HG02981 (cell line): ENCODE measurements around the gene AHR.

ENCODE experiments used
- ATAC-seq: cut with Tn5 transposase; IDR thresholded peaks from one replicate; pipeline ENCODE4 v1.9.1; 2021; ENCODE audit warnings: mild to moderate bottlenecking, moderate library complexity; ENCODE audit not compliant: unreplicated experiment

Gene AHR

GRCh38 chr7:17298102-17298839, at the start of gene AHR:
Gene AHR (plus strand): TSS chr7:17298652. CDS start chr7:17299265, 613 bp downstream.
- ATAC-seq, result peak; percentile 55

- ATAC-seq, result no peak
Observed at GRCh38 chr7:17253885-17254284, 44.6 kb upstream of the AHR start.

GRCh38 chr7:17255926-17256325, 42.5 kb upstream of the AHR start:
- no peak for ATAC-seq

GRCh38 chr7:17256375-17256774, 42.1 kb upstream of the AHR start:
- ATAC-seq, result no peak

DNA sequence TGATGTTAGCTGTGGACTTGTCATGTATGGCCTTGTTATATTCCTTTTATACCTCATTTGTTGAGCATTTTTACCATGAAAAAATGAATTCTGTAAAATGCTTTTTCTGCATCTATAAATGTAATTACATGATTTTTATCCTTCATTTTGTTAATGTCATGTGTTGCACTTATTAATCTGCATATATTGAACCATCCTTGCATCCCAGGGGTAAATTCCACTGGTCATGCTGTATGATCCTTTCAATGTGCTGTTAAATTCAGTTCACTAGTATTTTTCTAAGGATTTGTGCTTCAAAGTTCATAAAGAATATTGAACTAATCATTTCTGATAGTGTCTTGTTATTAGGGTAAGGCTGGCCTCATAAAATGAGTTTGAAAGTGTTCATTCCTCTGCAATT, 31.9 kb upstream of the AHR start:
- no peak for ATAC-seq

DNA sequence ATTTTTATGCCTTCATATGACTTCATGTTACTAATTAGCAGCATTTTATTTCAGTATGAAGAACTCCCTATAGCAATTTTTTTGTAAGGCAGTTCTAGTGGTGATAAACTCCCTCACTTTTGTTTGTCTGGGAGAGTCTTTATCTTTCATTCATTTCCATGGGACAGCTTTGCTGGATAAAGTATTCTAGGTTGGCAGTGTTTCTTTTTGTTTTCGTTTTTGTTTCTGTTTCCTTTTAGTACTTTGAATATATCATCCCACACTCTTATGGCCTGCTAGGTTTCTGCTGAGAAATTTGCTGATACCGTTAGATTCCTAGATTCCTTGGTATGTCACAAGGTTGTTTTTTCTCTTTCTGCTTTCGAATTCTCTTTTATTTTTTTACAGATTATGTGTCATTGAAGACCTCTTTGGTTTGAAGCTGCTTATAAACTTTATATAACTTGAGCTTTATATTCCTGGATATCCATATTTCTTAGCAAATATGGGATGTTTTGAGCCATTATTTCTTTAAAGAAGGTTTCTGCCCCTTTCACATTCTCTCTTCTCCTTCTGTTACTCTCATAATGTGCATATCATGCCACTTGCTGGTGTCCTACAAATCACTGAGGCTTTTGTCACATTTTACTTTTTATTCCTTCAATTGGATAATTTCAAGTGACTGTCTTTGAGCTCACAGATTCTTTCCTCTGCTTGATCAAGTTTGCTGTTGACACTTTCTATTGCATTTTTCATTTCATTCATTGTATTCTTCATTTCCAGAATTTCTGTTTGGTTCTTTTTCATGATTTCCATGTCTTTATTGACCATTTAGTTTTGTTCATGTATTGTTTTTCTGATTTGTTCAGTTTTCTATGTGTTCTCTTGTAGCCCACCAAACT, 28.9 kb upstream of the AHR start:
- ATAC-seq, result no peak

GRCh38 chr7:17274551-17275245, 23.8 kb upstream of the AHR start:
- no peak for ATAC-seq

- ATAC-seq, result no peak
Observed at GRCh38 chr7:17275749-17276671, 22.4 kb upstream of the AHR start.

DNA sequence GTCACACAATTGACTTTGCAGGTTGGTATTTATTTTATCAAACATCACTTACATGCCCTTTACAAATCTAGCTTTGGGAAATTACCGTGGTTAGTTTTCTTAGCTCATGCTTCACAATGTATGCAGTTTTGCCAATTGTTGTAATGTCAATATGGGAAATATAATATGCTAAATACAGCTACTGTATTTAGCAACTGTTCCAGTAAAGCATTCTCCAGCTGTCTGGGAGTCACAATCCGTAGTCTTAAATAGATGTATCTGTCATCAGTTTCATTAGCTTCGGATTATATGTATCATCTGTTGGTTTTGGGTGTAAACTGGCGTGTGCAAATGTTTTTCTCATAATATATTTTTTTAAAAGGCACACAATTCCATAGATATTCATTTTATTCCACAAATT, 19.4 kb upstream of the AHR start:
- no peak for ATAC-seq

GRCh38 chr7:17289074-17289645, 9.3 kb upstream of the AHR start:
- no peak for ATAC-seq

DNA sequence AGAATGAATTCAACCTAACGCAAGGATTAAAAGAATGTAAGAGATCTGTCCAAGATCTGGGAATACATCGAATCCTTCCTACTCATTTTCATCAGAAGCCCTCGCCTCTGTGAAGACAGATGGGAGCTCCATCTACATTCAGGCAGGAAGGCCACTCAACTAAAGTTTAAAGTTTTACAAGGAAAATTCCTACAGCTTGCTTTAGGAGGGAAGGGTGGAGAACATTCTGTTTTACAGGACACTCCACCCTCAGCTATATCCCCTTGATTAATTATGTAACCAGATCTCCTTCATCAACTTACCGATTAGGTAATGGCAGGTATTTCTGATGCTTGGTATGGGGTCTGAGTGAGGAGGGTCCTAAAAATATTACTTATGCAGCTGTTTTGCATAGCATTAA, 5.6 kb upstream of the AHR start:
- no peak for ATAC-seq

DNA sequence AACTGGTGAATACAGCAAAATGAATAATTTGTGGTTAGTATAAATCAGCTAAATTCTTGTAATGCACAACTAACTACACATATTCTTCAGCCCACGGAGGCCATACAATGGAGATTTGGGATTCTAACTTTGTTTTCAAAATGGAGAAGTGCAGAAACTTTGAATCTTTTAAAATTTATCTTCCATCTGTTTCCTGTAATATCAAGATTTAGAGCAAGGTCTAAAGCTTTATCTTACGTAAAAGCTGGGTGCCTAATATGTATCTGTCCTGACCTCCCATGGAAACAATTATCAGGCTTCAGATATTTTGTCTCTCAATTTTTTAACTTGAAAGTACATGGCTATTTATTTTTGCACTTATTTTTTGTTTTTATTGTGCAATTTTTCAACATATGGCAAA, 5.0 kb upstream of the AHR start:
- no peak for ATAC-seq

GRCh38 chr7:17297243-17297642, 1.2 kb upstream of the AHR start:
- ATAC-seq, result no peak

GRCh38 chr7:17298840-17299482, 509 bp downstream of the AHR start:
- ATAC-seq, result peak; percentile 25

DNA sequence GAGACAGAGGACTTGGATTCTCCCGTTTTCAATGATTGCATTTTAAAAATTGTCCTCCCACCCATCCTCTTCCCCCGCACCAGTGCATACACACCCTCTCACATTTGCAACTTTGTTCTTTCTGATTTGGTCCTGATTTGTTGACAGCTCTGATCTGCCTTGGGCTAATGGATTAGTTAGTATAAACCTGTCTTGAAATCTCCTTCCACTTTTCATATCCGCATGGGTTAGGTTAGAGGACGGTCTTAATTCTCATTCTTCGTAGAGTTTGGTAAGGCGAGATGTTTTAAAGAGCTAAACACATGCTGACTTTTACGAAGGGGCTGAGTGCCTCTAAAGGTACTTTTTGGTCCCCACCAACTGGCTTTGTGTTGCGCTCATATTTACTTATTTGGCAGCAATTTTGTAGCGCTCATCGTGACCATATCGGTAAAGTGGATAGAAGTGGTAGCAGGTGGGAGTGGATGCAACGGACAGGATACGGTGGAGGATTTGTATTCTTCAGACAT, 1.1 kb downstream of the AHR start:
- ATAC-seq, result peak; percentile 8

DNA sequence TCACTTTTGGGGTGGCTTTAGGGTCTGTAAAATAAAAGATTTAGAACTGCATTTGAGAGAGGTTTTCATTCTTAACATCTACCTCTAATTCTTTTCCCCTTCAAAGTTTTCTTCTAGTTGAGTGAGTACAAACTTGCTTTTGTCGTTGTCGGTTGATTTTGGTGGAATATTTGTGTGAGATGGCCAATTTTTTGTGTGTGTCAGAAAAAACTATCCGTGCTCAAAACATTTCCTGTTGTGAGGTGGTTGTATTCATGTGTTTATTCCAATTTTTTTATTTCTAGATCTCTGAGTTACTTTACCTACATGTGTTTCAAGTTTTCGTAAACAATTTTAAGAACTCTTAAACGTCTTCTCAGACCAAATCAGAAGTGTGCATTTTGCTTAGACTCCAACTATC, 1.6 kb downstream of the AHR start:
- no peak for ATAC-seq

DNA sequence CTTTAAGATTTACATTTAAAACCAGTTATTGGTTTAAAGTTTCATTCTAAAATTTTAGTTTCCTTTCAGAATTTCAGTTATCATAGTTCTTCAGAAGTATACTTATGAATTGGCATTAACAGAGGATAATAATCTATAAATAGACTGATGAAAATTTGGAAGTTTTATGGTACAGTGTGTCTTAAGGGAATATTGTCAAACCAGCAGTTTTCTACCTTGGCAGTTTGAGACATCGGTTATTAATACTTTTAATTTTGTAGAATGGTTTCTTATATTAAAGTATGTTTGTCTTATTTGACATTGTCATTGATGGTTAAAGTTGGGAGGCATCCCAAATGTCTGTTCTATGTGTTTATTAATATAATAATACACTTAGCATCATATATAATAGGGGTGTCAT, 2.0 kb downstream of the AHR start:
- no peak for ATAC-seq

DNA sequence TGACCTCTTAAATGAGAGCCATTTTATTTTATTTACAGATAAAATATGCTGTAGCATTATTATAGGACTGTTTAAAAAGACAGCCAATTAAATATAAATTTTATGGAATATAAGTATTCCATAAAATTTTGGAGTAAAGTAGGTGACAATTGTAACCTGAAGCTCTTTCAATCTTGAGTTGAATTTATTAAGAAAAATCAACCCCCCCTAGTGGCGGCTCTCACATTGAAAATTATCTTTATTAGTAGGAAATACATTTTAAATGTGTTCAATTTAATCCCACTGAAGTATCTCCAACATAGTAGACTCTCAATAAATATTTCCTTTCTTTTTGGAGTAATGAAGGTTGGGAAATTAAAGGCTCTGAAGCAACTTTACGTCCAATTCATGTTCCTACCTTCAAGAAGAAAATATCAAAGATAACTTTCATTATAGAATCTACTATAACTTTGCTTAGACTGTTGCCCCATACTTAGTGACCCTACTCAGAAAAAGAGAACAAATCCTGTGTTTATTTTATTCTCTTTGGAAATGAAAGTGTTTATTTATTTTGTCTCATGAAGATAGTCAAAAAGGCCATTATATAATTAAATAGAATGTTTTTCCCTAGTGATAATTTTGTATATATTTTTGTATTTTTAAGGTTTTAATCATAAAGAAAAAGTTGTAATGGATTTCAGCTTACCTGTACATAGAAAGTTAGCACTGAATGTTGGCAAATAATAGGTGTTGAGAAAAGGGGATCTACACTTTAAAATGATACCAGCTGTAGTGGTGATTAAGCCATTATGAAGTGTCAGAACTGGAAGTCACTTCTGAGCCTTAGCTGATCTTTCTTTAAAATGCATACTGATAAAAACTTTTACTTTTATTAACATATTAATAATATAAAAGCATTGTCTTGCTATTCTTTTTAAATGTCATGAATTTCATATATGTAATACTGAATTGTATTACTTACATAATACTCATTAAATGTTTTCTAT, 3.3 kb downstream of the AHR start:
- no peak for ATAC-seq
